Lung microvascular endothelial cell (primary cell): ENCODE data around the gene HAGH. TPM values are rescaled to one million over a fixed set of nuclear protein-coding genes. Genes with fewer than 3 reads are reported as not detected.

Experiments used
- DNase-seq, 2 donors: peaks; one replicate each; pipeline versions ENCODE4 v3.0.0 to v3.0.0-alpha.2; 2010; ENCODE audit warnings: low read depth in 2 of 2
- total RNA-seq: library from RNA; depleted of rRNA; stranded (reverse); fragments of >200 nt; gene quantifications from 2 replicates; pipeline ENCODE4 v1.2.1, GENCODE V29; 2014

Gene HAGH
- total RNA-seq, 1 donor from 2014 or later, result 71.8 TPM

DNA sequence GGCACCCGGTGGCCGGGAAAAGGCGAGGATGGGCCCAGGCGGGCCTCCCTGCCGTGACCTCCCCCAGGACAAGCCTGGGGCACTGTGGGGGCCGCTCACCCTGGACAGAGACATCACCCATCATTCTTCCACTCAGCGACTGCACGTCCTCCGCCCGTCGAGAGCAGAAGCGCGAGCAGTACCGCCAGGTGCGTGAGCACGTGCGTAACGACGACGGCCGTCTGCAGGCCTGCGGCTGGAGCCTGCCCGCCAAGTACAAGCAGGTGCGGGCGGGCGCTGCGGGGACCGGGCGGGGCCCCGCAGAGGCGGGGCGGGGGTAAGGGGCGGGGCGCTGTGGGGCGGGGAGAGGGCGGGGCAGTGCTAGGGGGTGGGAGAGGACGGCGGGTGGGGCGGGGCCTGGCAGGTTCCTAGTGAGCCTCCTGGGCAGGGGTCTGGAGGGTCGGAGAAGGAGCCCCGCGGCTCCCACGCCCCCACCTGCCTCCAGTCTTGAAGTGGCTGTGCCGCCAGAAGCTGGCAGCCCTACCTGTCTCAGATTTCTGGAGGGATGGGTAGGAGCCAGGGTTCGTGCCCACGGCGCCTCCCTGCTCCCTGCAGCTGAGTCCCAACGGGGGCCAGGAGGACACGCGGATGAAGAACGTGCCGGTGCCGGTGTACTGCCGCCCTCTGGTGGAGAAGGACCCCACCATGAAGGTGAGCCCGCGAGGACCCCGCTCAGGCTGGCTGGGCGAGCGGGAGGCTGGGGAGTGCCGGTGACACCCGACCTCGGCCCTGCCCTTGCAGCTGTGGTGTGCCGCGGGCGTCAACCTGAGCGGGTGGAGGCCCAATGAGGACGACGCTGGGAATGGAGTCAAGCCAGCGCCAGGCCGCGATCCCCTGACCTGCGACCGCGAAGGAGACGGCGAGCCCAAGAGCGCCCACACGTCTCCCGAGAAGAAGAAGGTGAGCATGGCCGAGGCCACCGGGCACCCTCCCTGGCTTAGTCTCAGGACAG lies 62.8 kb downstream of the HAGH start:
- peak; percentile 29 to 60 for DNase-seq

DNA sequence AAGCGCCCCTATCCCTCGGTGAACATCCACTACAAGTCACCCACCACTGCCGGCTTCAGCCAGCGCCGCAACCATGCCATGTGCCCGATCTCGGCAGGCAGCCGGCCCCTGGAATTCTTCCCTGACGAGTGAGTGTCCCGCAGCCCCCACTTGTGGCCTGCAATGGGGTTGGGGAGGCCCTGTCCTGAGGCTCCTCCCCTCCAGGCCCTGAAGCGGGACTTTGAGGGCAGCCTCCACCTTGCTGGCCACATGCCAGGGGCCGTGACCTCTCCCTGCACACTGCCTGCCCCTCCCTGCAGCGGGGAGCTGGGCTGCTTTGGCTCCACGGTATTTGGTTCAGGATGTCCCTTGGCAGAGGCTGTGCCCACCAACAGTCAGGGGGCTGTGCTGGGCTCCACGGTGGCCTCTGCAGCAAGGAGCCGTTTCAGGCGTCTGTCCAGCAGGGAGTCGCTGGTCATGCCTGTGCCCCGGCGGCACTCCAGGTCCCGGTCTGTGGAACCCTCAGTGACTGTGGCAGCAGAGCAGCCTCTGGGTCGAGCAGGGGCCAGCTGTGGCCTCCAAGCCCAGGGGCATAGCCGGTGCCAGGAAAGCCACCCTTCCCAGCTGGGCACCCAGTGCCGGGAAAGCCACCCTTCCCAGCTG lies 63.6 kb downstream of the HAGH start:
- DNase-seq, result no peak

- no peak for DNase-seq
Measured at GRCh38 chr16:1762196-1762878, 64.3 kb downstream of the HAGH start.

- no peak for DNase-seq
Measured at GRCh38 chr16:1761751-1762150, 64.9 kb downstream of the HAGH start.

DNA sequence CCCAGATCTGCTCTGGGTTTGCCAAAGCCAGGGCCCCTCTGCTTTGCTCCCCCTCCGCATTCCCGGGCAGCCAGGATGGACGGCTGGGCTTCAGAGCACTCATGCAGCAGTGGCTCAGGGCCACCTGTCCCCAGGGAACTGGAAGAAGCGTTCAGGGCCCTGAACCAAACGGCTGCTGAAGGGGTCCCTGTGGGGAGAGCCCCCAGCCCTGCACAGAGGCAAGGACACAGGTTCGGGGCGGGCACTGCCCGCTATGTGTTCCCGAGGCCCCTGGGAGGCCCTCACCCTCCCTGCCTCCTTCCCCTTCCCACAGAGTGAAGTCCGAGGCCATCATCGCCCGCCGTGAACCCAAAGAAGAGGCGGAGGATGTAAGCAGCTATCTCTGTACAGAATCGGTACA lies 65.7 kb downstream of the HAGH start:
- DNase-seq, result no peak

- DNase-seq, result no peak
Measured at GRCh38 chr16:1759511-1759910, 67.1 kb downstream of the HAGH start.

- DNase-seq, result no peak
Measured at GRCh38 chr16:1758923-1759322, 67.7 kb downstream of the HAGH start.

DNA sequence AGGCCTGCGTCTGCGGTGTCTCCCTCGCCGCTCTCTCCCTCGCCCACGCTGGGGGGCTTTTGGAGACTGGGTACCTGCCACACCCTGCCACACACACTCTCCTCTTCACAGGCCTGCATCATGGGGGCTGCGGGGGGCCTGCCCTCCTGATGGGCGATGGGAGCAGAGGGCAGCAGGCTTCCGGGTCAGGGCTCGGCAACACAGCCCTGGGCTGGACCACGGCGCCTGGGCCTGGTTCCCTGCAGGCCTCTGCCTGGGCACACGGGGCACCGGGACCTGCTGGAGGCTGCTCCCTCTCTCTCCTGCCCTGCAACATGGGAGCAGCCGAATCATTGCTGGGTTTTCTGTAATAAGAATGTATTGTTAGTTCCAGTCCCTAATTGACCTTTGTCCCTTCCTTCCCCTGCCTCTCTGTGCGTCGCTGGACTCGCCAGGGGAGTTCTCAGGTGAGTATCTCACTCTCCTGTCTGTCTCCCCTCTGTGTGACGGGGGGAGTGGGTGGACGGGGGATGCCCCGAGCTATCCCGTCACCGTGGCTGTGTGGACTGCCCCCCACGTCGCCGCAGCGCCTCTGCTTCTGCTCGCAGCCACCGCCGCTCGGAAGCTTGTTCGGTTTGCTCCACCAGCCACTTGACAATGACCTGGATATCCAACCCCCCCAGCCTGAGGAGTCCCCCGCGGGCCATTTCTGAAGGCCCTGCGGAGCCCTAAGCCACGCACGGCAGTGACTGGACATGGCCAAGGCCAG lies 68.7 kb downstream of the HAGH start:
- DNase-seq, result no peak

Other genes starting within 250 kb of the HAGH start
- 10.7 and 17.5 TPM in 2 replicates for gene IFT140, start 214.8 kb downstream of the HAGH start, total RNA-seq
- 5.9 and 9.5 TPM in 2 replicates for gene CRAMP1, start 214.5 kb downstream of the HAGH start, total RNA-seq
- 33.1 and 48.4 TPM in 2 replicates for gene JPT2, start 148.5 kb downstream of the HAGH start, total RNA-seq
- gene MAPK8IP3, start 120.6 kb downstream of the HAGH start, total RNA-seq, result 12.4 and 22.0 TPM in 2 replicates
- 32.3 and 47.4 TPM in 2 replicates for gene NME3, start 55.3 kb downstream of the HAGH start, total RNA-seq
- 2.4 and 4.0 TPM in 2 replicates for gene EME2, start 54.0 kb downstream of the HAGH start, total RNA-seq
- 50.4 and 57.1 TPM in 2 replicates for gene MRPS34, start 53.7 kb downstream of the HAGH start, total RNA-seq
- gene SPSB3, start 44.3 kb downstream of the HAGH start, total RNA-seq, result 32.7 and 49.8 TPM in 2 replicates
- 56.7 and 57.3 TPM in 2 replicates for gene NUBP2, start 43.9 kb downstream of the HAGH start, total RNA-seq
- not detected in 2 replicates for gene IGFALS, start 33.1 kb downstream of the HAGH start, total RNA-seq
- 74.3 and 81.7 TPM in 2 replicates for gene FAHD1, start 381 bp upstream of the HAGH start, total RNA-seq
- gene MEIOB, start 45.3 kb upstream of the HAGH start, total RNA-seq, result not detected in 2 replicates
- not detected in 2 replicates for gene HS3ST6, start 91.6 kb upstream of the HAGH start, total RNA-seq
- 8.3 and 11.9 TPM in 2 replicates for gene MSRB1, start 116.4 kb upstream of the HAGH start, total RNA-seq
- gene RPL3L, start 127.9 kb upstream of the HAGH start, total RNA-seq, result not detected in 2 replicates
- 113 and 126 TPM in 2 replicates for gene NDUFB10, start 132.7 kb upstream of the HAGH start, total RNA-seq
- gene RPS2, start 138.0 kb upstream of the HAGH start, total RNA-seq, result 2,011 and 3,024 TPM in 2 replicates
- not detected in 2 replicates for gene RNF151, start 140.0 kb upstream of the HAGH start, total RNA-seq
- 20.5 and 21.2 TPM in 2 replicates for gene TBL3, start 145.2 kb upstream of the HAGH start, total RNA-seq
- gene NOXO1, start 154.6 kb upstream of the HAGH start, total RNA-seq, result under 0.01 TPM in 2 replicates
- gene GFER, start 157.4 kb upstream of the HAGH start, total RNA-seq, result 8.1 and 8.5 TPM in 2 replicates
- 0.40 and 2.0 TPM in 2 replicates for gene SYNGR3, start 163.1 kb upstream of the HAGH start, total RNA-seq
- gene ZNF598, start 183.0 kb upstream of the HAGH start, total RNA-seq, result 8.9 and 9.7 TPM in 2 replicates
- gene NPW, start 193.0 kb upstream of the HAGH start, total RNA-seq, result 0.44 and 0.60 TPM in 2 replicates
- gene NHERF2, start 200.1 kb upstream of the HAGH start, total RNA-seq, result 42.1 and 47.6 TPM in 2 replicates
- 22.8 and 31.2 TPM in 2 replicates for gene NTHL1, start 221.0 kb upstream of the HAGH start, total RNA-seq
- gene TSC2, start 221.2 kb upstream of the HAGH start, total RNA-seq, result 23.8 and 29.0 TPM in 2 replicates